Mesenchymal stem cell (in vitro differentiated cells and primary cell): ENCODE results near the gene BCL2L11.

Source experiments
- DNase-seq: peaks from one replicate; pipeline ENCODE4 v3.0.0-alpha.2; 2013
- H2AFZ ChIP-seq: one replicate; pipeline ENCODE4 v1.6.1; 2013; ENCODE audit warnings: low read depth, mild to moderate bottlenecking, control low read depth, inconsistent platforms, low read length, moderate library complexity
- H2AK5ac ChIP-seq: 2 replicates; pipeline ENCODE4 v1.6.1; 2013; ENCODE audit warnings: low read length, moderate library complexity, mild to moderate bottlenecking, inconsistent platforms; ENCODE audit not compliant: severe bottlenecking
- H2BK120ac ChIP-seq: one replicate; pipeline ENCODE4 v1.6.1; 2013; ENCODE audit warnings: low read depth, mild to moderate bottlenecking, inconsistent platforms, low read length, moderate library complexity
- H2BK12ac ChIP-seq, 2 experiments: one replicate each; pipeline ENCODE4 v1.6.1; 2013; ENCODE audit warnings: inconsistent platforms in 2 of 2, low read length in 2 of 2, mild to moderate bottlenecking in 2 of 2, moderate library complexity in 2 of 2, control low read depth in 1 of 2
- H2BK15ac ChIP-seq: one replicate; pipeline ENCODE4 v1.6.1; 2013; ENCODE audit warnings: mild to moderate bottlenecking, low read depth, inconsistent platforms; ENCODE audit not compliant: poor library complexity, severe bottlenecking
- H2BK5ac ChIP-seq: 2 replicates; pipeline ENCODE4 v1.6.1; 2013; ENCODE audit warnings: low read depth, mild to moderate bottlenecking, low read length, control low read depth, inconsistent platforms; ENCODE audit not compliant: poor library complexity, severe bottlenecking
- H3K14ac ChIP-seq, 2 experiments: one replicate each; pipeline ENCODE4 v1.6.1; 2013; ENCODE audit warnings: inconsistent platforms in 2 of 2, low read length in 2 of 2, control low read depth in 1 of 2, mild to moderate bottlenecking in 1 of 2, moderate library complexity in 1 of 2
- H3K18ac ChIP-seq, 2 experiments: one replicate each; pipeline ENCODE4 v1.6.1; 2013; ENCODE audit warnings: inconsistent platforms in 2 of 2, low read length in 2 of 2, control low read depth in 1 of 2, low read depth in 1 of 2, mild to moderate bottlenecking in 1 of 2
- H3K23ac ChIP-seq, 2 experiments: one replicate each; pipeline ENCODE4 v1.6.1; 2013; ENCODE audit warnings: inconsistent platforms in 2 of 2, low read length in 2 of 2, mild to moderate bottlenecking in 2 of 2, moderate library complexity in 2 of 2, control low read depth in 1 of 2
- H3K27ac ChIP-seq: 2 replicates; pipeline ENCODE4 v1.5.1; 2013; ENCODE audit warnings: mild to moderate bottlenecking, moderate library complexity, low read length, control low read depth, inconsistent platforms; ENCODE audit not compliant: poor library complexity, severe bottlenecking
- H3K27me3 ChIP-seq, 2 experiments: 2 replicates each; pipeline versions ENCODE4 v1.6.1 to v1.7.0; 2013; ENCODE audit warnings: low read length in 2 of 2, mild to moderate bottlenecking in 2 of 2, moderate library complexity in 2 of 2, control low read depth in 1 of 2, inconsistent platforms in 1 of 2; ENCODE audit not compliant: control insufficient read depth in 1 of 2, insufficient read depth in 1 of 2
- H3K36me3 ChIP-seq, 2 experiments: 2 replicates each; pipeline versions ENCODE4 v1.6.1 to v1.7.0; 2013; ENCODE audit warnings: low read length in 2 of 2, control low read depth in 1 of 2, inconsistent platforms in 1 of 2, low read depth in 1 of 2, mild to moderate bottlenecking in 1 of 2; ENCODE audit not compliant: insufficient read depth in 2 of 2, control insufficient read depth in 1 of 2
- H3K4ac ChIP-seq, 2 experiments: one replicate each; pipeline ENCODE4 v1.6.1; 2013; ENCODE audit warnings: inconsistent platforms in 2 of 2, low read length in 2 of 2, mild to moderate bottlenecking in 2 of 2, moderate library complexity in 2 of 2, control low read depth in 1 of 2, low read depth in 1 of 2
- H3K4me1 ChIP-seq: 2 replicates; pipeline ENCODE4 v1.6.1; 2013; ENCODE audit warnings: low read depth, low read length, control low read depth; ENCODE audit not compliant: control insufficient read depth, insufficient read depth
- H3K4me2 ChIP-seq: 2 replicates; pipeline ENCODE4 v1.6.1; 2013; ENCODE audit warnings: low read length, mild to moderate bottlenecking, inconsistent platforms; ENCODE audit not compliant: poor library complexity, severe bottlenecking
- H3K4me3 ChIP-seq, 2 experiments: 2 replicates each; pipeline versions ENCODE4 v1.5.1 to v1.7.0; 2013; ENCODE audit warnings: low read length in 2 of 2, mild to moderate bottlenecking in 2 of 2, control low read depth in 1 of 2, low read depth in 1 of 2; ENCODE audit not compliant: insufficient read depth in 1 of 2
- H3K79me1 ChIP-seq: replicated peaks from 2 replicates; pipeline ENCODE4 v1.6.1; 2013; ENCODE audit warnings: mild to moderate bottlenecking, control low read depth, low read length, inconsistent platforms; ENCODE audit not compliant: poor library complexity, severe bottlenecking
- H3K9ac ChIP-seq: 2 replicates; pipeline ENCODE4 v1.7.0; 2013; ENCODE audit warnings: mild to moderate bottlenecking, low read length, moderate library complexity
- H3K9me3 ChIP-seq: 2 replicates; pipeline ENCODE4 v1.7.0; 2013; ENCODE audit warnings: mild to moderate bottlenecking, low read length; ENCODE audit not compliant: control insufficient read depth
- H4K8ac ChIP-seq: one replicate; pipeline ENCODE4 v1.6.1; 2013; ENCODE audit warnings: inconsistent platforms, mild to moderate bottlenecking, low read length, moderate library complexity
- H4K91ac ChIP-seq: one replicate; pipeline ENCODE4 v1.6.1; 2013; ENCODE audit warnings: mild to moderate bottlenecking, low read length, inconsistent platforms
- WGBS: methylation state at CpG from one replicate; pipeline ENCODE4 v1.1.7; 2013; ENCODE audit warnings: mixed read lengths; 5-methylcytosine and 5-hydroxymethylcytosine counted together

Gene BCL2L11

DNA sequence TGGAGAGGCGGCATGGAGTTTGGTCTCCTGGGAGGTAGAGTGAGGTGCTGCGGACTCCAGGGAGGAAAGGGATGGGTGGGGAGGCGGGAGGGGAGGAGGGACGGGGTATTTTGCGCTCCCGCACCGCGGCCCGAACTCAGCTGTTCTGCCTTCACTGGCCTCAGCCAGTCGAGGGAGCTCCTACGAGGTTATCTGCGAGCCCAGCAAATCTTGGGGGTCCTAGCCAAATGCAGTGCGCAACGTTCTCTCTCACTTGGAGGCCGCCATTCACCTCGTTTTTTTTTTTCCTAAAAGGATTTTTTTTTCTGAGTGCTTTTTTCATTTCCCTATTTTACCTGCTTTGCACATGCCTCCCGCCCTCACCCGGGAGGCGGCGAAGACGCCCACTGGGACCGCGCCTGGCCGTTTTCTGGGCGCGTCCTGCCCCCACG is 877 bp upstream of the BCL2L11 start:
- Histone ChIP-seq H3K4me3 (peak overlapping the region; percentile 76), H4K91ac (no peak overlapping the region), H3K23ac (peak overlapping the region; percentile 64 to 73), H3K4me1 (peaks cover 43% of the 10 kb centered on the region), H2BK15ac (no peak overlapping the region), H2AFZ (peak overlapping the region; percentile 92), H3K9ac (peak overlapping the region; percentile 63), H2BK12ac (no peak overlapping the region), H4K8ac (no peak overlapping the region), H2BK120ac (no peak overlapping the region), H3K9me3 (no peaks in the 10 kb centered on the region), H2AK5ac (no peak overlapping the region), H3K79me1 (peaks cover 14% of the 10 kb centered on the region), H3K18ac (peak overlapping the region in 1 of 2 experiments; percentile 15), H3K14ac (no peak overlapping the region), H2BK5ac (no peak overlapping the region), H3K27me3 (peaks cover 19 to 25% of the 10 kb centered on the region in 2 experiments), H3K36me3 (peaks cover 7 to 9% of the 10 kb centered on the region in 2 experiments), H3K4me2 (peak overlapping the region; percentile 99), H3K4ac (no peak overlapping the region), H3K27ac (no peak overlapping the region)
- 1% methylated on average over 27 of the region's 27 CpGs for WGBS
- no peak for DNase-seq

- H2AFZ ChIP-seq: peak overlapping the region; percentile 80
- H2BK120ac ChIP-seq: no peak overlapping the region
- H2BK12ac ChIP-seq: no peak overlapping the region
- peak overlapping the region; percentile 61 to 97 for H3K23ac ChIP-seq
- 0% methylated on average over 71 of the region's 80 CpGs for WGBS
- H3K36me3 ChIP-seq: peaks cover 9 to 22% of the 10 kb centered on the region in 2 experiments
- H3K14ac ChIP-seq: peak overlapping the region in 1 of 2 experiments; percentile 93
- no peak overlapping the region for H3K4ac ChIP-seq
- no peak overlapping the region for H4K8ac ChIP-seq
- H3K18ac ChIP-seq: peak overlapping the region; percentile 60 to 69
- no peak overlapping the region for H4K91ac ChIP-seq
- H3K4me1 ChIP-seq: peaks cover 43% of the 10 kb centered on the region
- H2BK15ac ChIP-seq: peak overlapping the region; percentile 21
- DNase-seq: peak; percentile 59
- peak overlapping the region; percentile 73 for H3K27ac ChIP-seq
- H3K4me2 ChIP-seq: peak overlapping the region; percentile 82
- no peak overlapping the region for H2AK5ac ChIP-seq
- no peaks in the 10 kb centered on the region for H3K9me3 ChIP-seq
- peak overlapping the region; percentile 93 to 94 for H3K4me3 ChIP-seq
- H3K27me3 ChIP-seq: peaks cover 15 to 20% of the 10 kb centered on the region in 2 experiments
- no peak overlapping the region for H2BK5ac ChIP-seq
- H3K79me1 ChIP-seq: peaks cover 23% of the 10 kb centered on the region
- peak overlapping the region; percentile 95 for H3K9ac ChIP-seq
Measured at GRCh38 chr2:111121028-111121827, 514 bp downstream of the BCL2L11 start.

GRCh38 chr2:111121828-111122630 is 1.3 kb downstream of the BCL2L11 start:
- peaks cover 12 to 15% of the 10 kb centered on the region in 2 experiments for H3K27me3 ChIP-seq
- peaks cover 23% of the 10 kb centered on the region for H3K79me1 ChIP-seq
- peak overlapping the region in 1 of 2 experiments; percentile 77 for H3K14ac ChIP-seq
- peak overlapping the region in 1 of 2 experiments; percentile 93 for H3K23ac ChIP-seq
- peaks cover 9 to 22% of the 10 kb centered on the region in 2 experiments for H3K36me3 ChIP-seq
- peak overlapping the region; percentile 93 to 94 for H3K4me3 ChIP-seq
- H3K4ac ChIP-seq: peak overlapping the region in 1 of 2 experiments; percentile 44
- H3K9ac ChIP-seq: peak overlapping the region; percentile 95
- H2AK5ac ChIP-seq: no peak overlapping the region
- no peak overlapping the region for H2BK5ac ChIP-seq
- no peak overlapping the region for H4K8ac ChIP-seq
- no peak overlapping the region for H2BK15ac ChIP-seq
- H3K9me3 ChIP-seq: no peaks in the 10 kb centered on the region
- H3K18ac ChIP-seq: peak overlapping the region in 1 of 2 experiments; percentile 88
- H3K4me2 ChIP-seq: peak overlapping the region; percentile 93
- H3K4me1 ChIP-seq: peaks cover 41% of the 10 kb centered on the region
- H4K91ac ChIP-seq: no peak overlapping the region
- H2BK120ac ChIP-seq: no peak overlapping the region
- H2BK12ac ChIP-seq: peak overlapping the region in 1 of 2 experiments; percentile 46
- peak overlapping the region; percentile 97 for H2AFZ ChIP-seq
- peak; percentile 89 for DNase-seq
- H3K27ac ChIP-seq: no peak overlapping the region
- 2% methylated on average over 83 of the region's 93 CpGs for WGBS
